ENCODE results near the gene CD19. TPM values are rescaled to one million over a fixed set of nuclear protein-coding genes. Genes with fewer than 3 reads are reported as not detected.
A peak's percentile ranks its signal among the peaks of the same experiment; 100 is the strongest.

The CD19 gene
- total and polyA plus RNA-seq, 10 of the 15 experiments (the other 5 are each of a cell fraction or from before 2014, with no cell fraction given): 1.2 to 125 (median 77.2) TPM

DNA sequence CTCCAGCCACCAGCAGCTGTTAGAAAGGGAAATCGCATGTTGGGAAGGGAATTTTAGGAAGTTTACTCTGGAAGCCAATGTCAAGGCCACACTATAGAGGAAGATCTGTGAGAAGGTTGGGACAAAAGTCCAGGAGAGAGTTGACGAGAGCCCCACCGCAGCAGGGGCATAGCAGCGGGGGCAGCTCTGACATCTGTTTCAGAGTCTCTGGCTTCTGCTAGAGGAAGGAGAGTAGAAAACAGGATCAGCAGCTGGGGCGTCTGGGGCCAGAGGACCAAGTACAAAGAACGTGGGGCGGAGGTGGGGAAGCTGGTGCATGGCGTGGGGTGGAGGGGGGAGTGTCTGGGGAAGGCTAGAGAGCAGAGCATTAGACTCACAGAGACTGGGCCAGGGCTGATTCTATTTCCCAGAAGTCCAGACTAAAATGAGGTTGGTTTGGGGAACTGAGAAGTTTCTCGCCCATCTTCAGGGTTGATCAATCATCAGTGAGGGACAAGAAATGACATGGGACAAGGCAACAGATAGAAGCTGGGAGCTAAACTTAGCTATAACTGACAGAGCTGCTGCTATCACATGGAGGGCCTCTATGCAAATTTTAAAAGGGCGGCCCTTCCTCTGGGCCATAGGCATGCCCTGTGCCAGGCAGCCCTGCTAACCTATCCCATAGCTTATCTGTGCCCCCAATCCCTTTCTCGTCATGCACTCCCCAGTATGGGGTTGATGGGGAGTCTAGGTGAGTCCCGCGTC, 7.9 kb upstream of the CD19 start (continued):
- TF ChIP-seq, protein P1, sequence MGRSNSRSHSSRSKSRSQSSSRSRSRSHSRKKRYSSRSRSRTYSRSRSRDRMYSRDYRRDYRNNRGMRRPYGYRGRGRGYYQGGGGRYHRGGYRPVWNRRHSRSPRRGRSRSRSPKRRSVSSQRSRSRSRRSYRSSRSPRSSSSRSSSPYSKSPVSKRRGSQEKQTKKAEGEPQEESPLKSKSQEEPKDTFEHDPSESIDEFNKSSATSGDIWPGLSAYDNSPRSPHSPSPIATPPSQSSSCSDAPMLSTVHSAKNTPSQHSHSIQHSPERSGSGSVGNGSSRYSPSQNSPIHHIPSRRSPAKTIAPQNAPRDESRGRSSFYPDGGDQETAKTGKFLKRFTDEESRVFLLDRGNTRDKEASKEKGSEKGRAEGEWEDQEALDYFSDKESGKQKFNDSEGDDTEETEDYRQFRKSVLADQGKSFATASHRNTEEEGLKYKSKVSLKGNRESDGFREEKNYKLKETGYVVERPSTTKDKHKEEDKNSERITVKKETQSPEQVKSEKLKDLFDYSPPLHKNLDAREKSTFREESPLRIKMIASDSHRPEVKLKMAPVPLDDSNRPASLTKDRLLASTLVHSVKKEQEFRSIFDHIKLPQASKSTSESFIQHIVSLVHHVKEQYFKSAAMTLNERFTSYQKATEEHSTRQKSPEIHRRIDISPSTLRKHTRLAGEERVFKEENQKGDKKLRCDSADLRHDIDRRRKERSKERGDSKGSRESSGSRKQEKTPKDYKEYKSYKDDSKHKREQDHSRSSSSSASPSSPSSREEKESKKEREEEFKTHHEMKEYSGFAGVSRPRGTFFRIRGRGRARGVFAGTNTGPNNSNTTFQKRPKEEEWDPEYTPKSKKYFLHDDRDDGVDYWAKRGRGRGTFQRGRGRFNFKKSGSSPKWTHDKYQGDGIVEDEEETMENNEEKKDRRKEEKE (IDR thresholded peaks at IDR 0.05): no peak
- TF ChIP-seq ATF7 (IDR thresholded peaks at IDR 0.05; ENCODE audit: low read depth) (peak; percentile 69; the same call in 1 of the 2 replicates), BMI1 (IDR thresholded peaks at IDR 0.05; ENCODE audit: borderline replicate concordance) (no peak), SREBF1 (IDR thresholded peaks at IDR 0.05; ENCODE audit: low read length) (no peak), CREB1 (IDR thresholded peaks at IDR 0.05; ENCODE audit: low read depth) (no peak; the same call in 1 of the 2 replicates), RB1 (IDR thresholded peaks at IDR 0.05; ENCODE audit: borderline replicate concordance) (no peak), CBFB (IDR thresholded peaks at IDR 0.05; ENCODE audit: low read depth) (peak; percentile 19; the same call in 1 of the 2 replicates), SUPT20H (IDR thresholded peaks at IDR 0.05; ENCODE audit: borderline replicate concordance, control insufficient read depth, low read depth, low read length) (no peak), SP1 (IDR thresholded peaks at IDR 0.05; ENCODE audit: low read depth, low read length) (no peak), CHD1 (IDR thresholded peaks at IDR 0.05; ENCODE audit: low read depth, low read length) (0 out of 2 replicates have a peak, but pooled peaks have one; percentile 74), ESRRA (IDR thresholded peaks at IDR 0.05; ENCODE audit: low read length) (no peak), CHD4 (IDR thresholded peaks at IDR 0.05) (no peak), POU2F2 (IDR thresholded peaks at IDR 0.05; ENCODE audit: borderline replicate concordance, low read depth, low read length) (peak; percentile 98), DPF2 (IDR thresholded peaks at IDR 0.05) (peak; percentile 66; the same call in 1 of the 2 replicates), ZNF24 (IDR thresholded peaks at IDR 0.05) (no peak), BCL11A (IDR thresholded peaks at IDR 0.05; ENCODE audit: low read depth, low read length) (0 out of 2 replicates have a peak, but pooled peaks have one; percentile 29), LARP7 (IDR thresholded peaks at IDR 0.05) (no peak), NBN (IDR thresholded peaks at IDR 0.05) (peak; percentile 76), SREBF2 (IDR thresholded peaks at IDR 0.05; ENCODE audit: low read length) (no peak), IRF4 (IDR thresholded peaks at IDR 0.05; ENCODE audit: low read depth, low read length) (peak; percentile 41; the same call in 1 of the 2 replicates), KAT2A (conservative IDR thresholded peaks at IDR 0.05; ENCODE audit: control insufficient read depth, low read depth, low read length) (no peak), YY1 (IDR thresholded peaks at IDR 0.05; ENCODE audit: low read depth, low read length) (no peak; the same call in 1 of the 2 replicates), EP300 (IDR thresholded peaks at IDR 0.05; ENCODE audit: borderline replicate concordance in 1 of 2, control insufficient read depth in 1 of 2, low read depth in 2 of 2, low read length in 2 of 2) (peak; percentile 33 to 65; a peak in 2 of 4 replicates)
- TF ChIP-seq, protein P2, sequence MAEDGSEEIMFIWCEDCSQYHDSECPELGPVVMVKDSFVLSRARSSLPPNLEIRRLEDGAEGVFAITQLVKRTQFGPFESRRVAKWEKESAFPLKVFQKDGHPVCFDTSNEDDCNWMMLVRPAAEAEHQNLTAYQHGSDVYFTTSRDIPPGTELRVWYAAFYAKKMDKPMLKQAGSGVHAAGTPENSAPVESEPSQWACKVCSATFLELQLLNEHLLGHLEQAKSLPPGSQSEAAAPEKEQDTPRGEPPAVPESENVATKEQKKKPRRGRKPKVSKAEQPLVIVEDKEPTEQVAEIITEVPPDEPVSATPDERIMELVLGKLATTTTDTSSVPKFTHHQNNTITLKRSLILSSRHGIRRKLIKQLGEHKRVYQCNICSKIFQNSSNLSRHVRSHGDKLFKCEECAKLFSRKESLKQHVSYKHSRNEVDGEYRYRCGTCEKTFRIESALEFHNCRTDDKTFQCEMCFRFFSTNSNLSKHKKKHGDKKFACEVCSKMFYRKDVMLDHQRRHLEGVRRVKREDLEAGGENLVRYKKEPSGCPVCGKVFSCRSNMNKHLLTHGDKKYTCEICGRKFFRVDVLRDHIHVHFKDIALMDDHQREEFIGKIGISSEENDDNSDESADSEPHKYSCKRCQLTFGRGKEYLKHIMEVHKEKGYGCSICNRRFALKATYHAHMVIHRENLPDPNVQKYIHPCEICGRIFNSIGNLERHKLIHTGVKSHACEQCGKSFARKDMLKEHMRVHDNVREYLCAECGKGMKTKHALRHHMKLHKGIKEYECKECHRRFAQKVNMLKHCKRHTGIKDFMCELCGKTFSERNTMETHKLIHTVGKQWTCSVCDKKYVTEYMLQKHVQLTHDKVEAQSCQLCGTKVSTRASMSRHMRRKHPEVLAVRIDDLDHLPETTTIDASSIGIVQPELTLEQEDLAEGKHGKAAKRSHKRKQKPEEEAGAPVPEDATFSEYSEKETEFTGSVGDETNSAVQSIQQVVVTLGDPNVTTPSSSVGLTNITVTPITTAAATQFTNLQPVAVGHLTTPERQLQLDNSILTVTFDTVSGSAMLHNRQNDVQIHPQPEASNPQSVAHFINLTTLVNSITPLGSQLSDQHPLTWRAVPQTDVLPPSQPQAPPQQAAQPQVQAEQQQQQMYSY (CRISPR knock-in tag; IDR thresholded peaks at IDR 0.05): no peak
- TF ChIP-seq, protein P3, sequence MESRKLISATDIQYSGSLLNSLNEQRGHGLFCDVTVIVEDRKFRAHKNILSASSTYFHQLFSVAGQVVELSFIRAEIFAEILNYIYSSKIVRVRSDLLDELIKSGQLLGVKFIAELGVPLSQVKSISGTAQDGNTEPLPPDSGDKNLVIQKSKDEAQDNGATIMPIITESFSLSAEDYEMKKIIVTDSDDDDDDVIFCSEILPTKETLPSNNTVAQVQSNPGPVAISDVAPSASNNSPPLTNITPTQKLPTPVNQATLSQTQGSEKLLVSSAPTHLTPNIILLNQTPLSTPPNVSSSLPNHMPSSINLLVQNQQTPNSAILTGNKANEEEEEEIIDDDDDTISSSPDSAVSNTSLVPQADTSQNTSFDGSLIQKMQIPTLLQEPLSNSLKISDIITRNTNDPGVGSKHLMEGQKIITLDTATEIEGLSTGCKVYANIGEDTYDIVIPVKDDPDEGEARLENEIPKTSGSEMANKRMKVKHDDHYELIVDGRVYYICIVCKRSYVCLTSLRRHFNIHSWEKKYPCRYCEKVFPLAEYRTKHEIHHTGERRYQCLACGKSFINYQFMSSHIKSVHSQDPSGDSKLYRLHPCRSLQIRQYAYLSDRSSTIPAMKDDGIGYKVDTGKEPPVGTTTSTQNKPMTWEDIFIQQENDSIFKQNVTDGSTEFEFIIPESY (IDR thresholded peaks at IDR 0.05): no peak

Measured in GM12878 (cell line).